Progenitor cell of endocrine pancreas (in vitro differentiated cells): ENCODE measurements around the gene MTG1. TPM values are rescaled to one million over a fixed set of nuclear protein-coding genes. Genes with fewer than 3 reads are reported as not detected.
A peak's percentile ranks its signal among the peaks of the same experiment; 100 is the strongest.
"Not testable (repeated sequence)": the region's sequence is repeated elsewhere in the genome, so short reads cannot be mapped to it uniquely, and the experiment has no call there.

Source experiments
- DNase-seq: peaks from one replicate; pipeline ENCODE4 v3.0.0; 2021; ENCODE audit warnings: low spot score; ENCODE audit not compliant: unreplicated experiment
- H3K27ac Mint-ChIP-seq: 2 replicates; pipeline ENCODE4 v1.8.0; 2021; ENCODE audit warnings: mild to moderate bottlenecking, moderate library complexity, mixed read lengths
- H3K27me3 Mint-ChIP-seq: 2 replicates; pipeline ENCODE4 v1.8.0; 2021; ENCODE audit warnings: mixed read lengths
- H3K36me3 Mint-ChIP-seq: 2 replicates; pipeline ENCODE4 v1.8.0; 2022; ENCODE audit warnings: mixed read lengths; ENCODE audit not compliant: insufficient read depth
- H3K4me1 Mint-ChIP-seq: 2 replicates; pipeline ENCODE4 v1.8.0; 2021; ENCODE audit warnings: low read depth, mixed read lengths
- H3K4me3 Mint-ChIP-seq: 2 replicates; pipeline ENCODE4 v1.8.0; 2021; ENCODE audit warnings: low read depth, mild to moderate bottlenecking, moderate library complexity, mixed read lengths
- H3K9me3 Mint-ChIP-seq: 2 replicates; pipeline ENCODE4 v1.8.0; 2021; ENCODE audit warnings: low read depth, mixed read lengths
- total RNA-seq: library from RNA; stranded (reverse); gene quantifications from 2 replicates; pipeline ENCODE4 v1.2.1, GENCODE V29; 2021
- TF ChIP-seq, protein P1 (sequence below): fragments of 200-600 bp; sonication (generic); IDR thresholded peaks from one replicate; pipeline ENCODE4 v1.5.0; 2021; ENCODE audit warnings: antibody characterized with exemption, mild to moderate bottlenecking; ENCODE audit not compliant: unreplicated experiment

Gene MTG1
- total RNA-seq, 1 donor from 2014 or later, result 137 TPM

DNA sequence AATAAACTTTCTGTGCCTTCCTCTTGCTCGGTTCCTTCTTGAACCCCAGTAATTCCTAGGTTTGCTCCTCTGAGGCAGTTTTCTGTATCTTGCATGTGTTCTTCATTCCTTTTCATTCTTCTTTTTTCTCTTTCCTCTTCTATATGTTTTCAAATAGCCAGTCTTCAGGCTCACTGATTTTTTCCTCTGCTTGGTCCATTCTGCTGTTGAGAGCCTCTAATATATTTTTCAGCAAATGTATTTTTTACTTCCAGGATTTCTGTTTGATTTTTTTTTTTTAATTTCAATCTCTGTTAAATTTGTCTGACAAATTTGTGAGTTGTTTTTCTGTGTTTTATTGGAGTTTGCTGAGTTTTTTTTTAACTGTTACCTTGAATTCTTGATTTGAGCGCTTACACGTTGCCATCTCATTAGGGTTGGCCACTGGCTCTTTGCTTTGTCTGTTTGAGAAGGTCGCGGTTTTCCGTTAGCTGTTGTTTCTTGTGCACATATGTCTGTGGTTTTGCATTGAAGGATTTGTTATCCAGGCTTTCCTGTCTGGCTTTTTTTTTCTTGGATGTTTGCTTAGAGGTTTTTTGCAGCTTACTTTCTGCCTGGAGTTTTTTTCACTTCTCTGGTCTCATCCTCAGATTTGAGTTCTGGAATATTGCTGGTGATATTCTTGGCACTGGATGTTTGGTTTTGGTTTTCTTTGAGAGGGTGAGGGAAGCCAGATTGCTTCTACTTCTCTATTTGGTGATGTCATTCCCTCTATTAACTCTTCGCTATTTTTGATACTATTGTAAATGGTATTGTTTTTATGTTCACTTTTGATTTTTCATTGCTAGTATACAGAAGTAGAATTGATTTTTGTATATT is 17.8 kb downstream of the MTG1 start:
- DNase-seq, result no peak
- Mint-ChIP-seq H3K27ac (peak overlapping the region; percentile 67), H3K36me3 (peaks cover 83% of the 10 kb centered on the region), H3K9me3 (peaks cover 65% of the 10 kb centered on the region), H3K4me3 (no peak overlapping the region), H3K4me1 (no peaks in the 10 kb centered on the region), H3K27me3 (no peaks in the 10 kb centered on the region)
- TF ChIP-seq, protein P1, sequence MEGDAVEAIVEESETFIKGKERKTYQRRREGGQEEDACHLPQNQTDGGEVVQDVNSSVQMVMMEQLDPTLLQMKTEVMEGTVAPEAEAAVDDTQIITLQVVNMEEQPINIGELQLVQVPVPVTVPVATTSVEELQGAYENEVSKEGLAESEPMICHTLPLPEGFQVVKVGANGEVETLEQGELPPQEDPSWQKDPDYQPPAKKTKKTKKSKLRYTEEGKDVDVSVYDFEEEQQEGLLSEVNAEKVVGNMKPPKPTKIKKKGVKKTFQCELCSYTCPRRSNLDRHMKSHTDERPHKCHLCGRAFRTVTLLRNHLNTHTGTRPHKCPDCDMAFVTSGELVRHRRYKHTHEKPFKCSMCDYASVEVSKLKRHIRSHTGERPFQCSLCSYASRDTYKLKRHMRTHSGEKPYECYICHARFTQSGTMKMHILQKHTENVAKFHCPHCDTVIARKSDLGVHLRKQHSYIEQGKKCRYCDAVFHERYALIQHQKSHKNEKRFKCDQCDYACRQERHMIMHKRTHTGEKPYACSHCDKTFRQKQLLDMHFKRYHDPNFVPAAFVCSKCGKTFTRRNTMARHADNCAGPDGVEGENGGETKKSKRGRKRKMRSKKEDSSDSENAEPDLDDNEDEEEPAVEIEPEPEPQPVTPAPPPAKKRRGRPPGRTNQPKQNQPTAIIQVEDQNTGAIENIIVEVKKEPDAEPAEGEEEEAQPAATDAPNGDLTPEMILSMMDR, result no peak

DNA sequence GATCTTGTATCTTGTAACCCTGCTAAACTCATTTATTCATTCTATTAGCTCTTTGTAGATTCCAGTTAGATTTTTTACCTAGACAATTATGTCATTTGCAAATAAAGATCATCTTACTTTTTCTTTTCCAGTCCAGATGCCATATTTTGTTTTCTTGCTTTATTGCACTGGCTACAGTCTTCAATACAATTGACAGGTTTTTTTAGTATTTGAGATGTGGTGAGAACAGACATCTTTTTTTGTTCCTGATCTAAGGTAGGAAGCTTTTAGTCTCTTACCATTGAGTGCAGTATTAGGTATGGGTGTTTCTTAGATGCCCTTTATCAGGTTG is 18.4 kb downstream of the MTG1 start:
- Mint-ChIP-seq H3K27me3 (no peaks in the 10 kb centered on the region), H3K9me3 (peaks cover 65% of the 10 kb centered on the region), H3K4me3 (no peak overlapping the region), H3K27ac (no peak overlapping the region), H3K36me3 (peaks cover 77% of the 10 kb centered on the region), H3K4me1 (no peaks in the 10 kb centered on the region)
- no peak for DNase-seq
- TF ChIP-seq, protein P1, result no peak

DNA sequence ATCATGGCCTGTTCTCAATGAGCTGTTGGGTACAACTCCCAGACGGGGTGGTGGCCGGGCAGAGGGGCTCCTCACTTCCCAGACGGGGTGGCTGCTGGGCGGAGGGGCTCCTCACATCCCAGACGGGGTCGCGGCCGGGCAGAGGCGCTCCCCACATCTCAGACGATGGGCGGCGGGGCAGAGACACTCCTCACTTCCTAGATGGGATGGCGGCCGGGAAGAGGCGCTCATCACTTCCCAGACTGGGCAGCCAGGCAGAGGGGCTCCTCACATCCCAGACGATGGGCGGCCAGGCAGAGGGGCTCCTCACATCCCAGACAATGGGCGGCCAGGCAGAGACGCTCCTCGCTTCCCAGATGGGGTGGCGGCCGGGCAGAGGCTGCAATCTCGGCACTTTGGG is 20.4 kb downstream of the MTG1 start:
- H3K4me1 Mint-ChIP-seq, H3K27me3 Mint-ChIP-seq, H3K27ac Mint-ChIP-seq, DNase-seq, H3K4me3 Mint-ChIP-seq: not testable (repeated sequence)
- H3K36me3 Mint-ChIP-seq, result peaks cover 64% of the 10 kb centered on the region
- H3K9me3 Mint-ChIP-seq, result peaks cover 48% of the 10 kb centered on the region

DNA sequence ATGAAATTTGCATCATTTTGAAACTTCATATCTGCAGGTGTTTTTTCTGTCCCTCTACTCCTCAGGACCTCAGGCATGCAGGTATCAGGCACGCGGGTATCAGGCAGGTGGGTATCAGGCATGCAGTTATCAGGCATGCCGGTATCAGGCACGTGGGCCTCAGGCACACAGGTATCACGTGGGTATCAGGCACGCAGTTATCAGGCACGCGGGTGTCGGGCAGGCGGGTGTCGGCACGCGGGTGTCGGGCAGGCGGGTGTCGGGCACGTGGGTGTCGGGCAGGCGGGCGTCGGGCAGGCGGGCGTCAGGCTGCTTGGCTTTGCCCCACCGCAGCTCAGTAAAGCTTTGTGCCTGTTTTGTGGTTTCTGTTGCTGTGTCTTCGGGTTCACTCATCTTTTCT is 21.8 kb downstream of the MTG1 start:
- DNase-seq, result no peak
- Mint-ChIP-seq H3K27me3 (no peaks in the 10 kb centered on the region), H3K9me3 (peaks cover 37% of the 10 kb centered on the region), H3K4me1 (no peaks in the 10 kb centered on the region), H3K36me3 (peaks cover 53% of the 10 kb centered on the region), H3K4me3 (no peak overlapping the region), H3K27ac (no peak overlapping the region)
- TF ChIP-seq, protein P1, result no peak

DNA sequence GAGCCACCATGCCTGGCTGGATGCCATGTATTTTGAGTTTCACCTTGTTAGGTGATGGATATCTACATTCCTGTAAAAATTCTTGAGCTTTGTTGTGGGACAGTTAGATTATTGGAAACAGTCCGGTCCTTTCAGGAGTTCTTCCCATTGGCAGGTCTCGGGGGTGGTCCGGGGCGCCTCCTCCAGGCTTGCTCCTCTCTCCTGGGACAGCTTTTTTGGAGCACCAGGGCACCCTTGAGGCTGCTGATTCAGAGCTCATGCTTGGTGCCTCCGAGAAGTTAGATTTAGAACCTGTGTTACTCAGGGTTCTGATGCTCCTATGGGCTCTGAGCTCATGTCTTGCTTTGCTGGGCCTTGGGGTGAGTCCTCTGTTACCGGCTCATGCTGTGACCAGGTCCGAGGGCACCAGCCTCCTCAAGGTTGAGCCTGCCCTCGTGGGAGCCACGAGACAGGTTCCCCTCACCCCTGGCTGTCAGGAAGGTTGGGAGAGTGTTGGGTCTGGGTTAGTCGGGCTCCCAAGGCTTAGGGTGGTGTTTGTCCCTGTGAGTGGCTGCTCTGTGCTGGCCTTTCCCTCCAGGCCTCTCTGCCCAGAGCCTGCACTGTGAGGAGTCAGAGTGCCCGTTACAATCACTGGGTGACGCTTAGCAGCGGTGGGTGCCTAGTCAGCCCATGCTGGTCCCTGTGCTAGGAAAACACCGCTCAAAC is 24.5 kb downstream of the MTG1 start:
- Mint-ChIP-seq H3K27me3 (peaks cover 8% of the 10 kb centered on the region), H3K27ac (no peak overlapping the region), H3K4me1 (no peaks in the 10 kb centered on the region), H3K4me3 (no peak overlapping the region), H3K9me3 (peaks cover 13% of the 10 kb centered on the region), H3K36me3 (peaks cover 27% of the 10 kb centered on the region)
- TF ChIP-seq, protein P1, result no peak
- no peak for DNase-seq
